A673 (cell line): ENCODE data around the gene NFIC. TPM values are rescaled to one million over a fixed set of nuclear protein-coding genes. Genes with fewer than 3 reads are reported as not detected.

Experiments
- BruUV-seq: library from RNA; stranded (reverse); fragments of 400-500 nt; replicated peaks from 2 replicates; lab custom pipeline; 2021; lab: Mats Ljungman, UMichigan
- CTCF ChIA-PET: fragments of 300-600 bp; sonication (Branson Sonifier 250); formaldehyde crosslinking; loops from one replicate; lab custom pipeline; 2022; ENCODE audit warnings: antibody characterized with exemption; lab: Charles Lee
- POLR2A ChIA-PET: fragments of 300-600 bp; sonication (Branson Sonifier 250); formaldehyde crosslinking; loops from one replicate; lab custom pipeline; 2022; ENCODE audit warnings: antibody characterized with exemption; ENCODE audit not compliant: low non-redundant PET; lab: Charles Lee
- DNase-seq: peaks from one replicate; pipeline ENCODE4 v3.0.0-alpha.2; 2015; ENCODE audit warnings: low spot score
- H3K27ac ChIP-seq: fragments of 200-600 bp; sonication (generic); 2 replicates; pipeline ENCODE4 v1.5.1; 2016; ENCODE audit warnings: mixed run types, low read depth, mild to moderate bottlenecking, mixed read lengths, antibody characterized with exemption, low read length; ENCODE audit not compliant: poor library complexity, severe bottlenecking
- H3K27me3 ChIP-seq: fragments of 200-600 bp; sonication (generic); replicated peaks from 2 replicates; pipeline ENCODE4 v1.6.1; 2017; ENCODE audit warnings: mixed run types, low read depth, mild to moderate bottlenecking, mixed read lengths, antibody characterized with exemption, low read length; ENCODE audit not compliant: insufficient read depth, poor library complexity
- H3K36me3 ChIP-seq: fragments of 200-600 bp; sonication (generic); 2 replicates; pipeline ENCODE4 v1.6.1; 2016; ENCODE audit warnings: mixed run types, mild to moderate bottlenecking, mixed read lengths, antibody characterized with exemption, low read length; ENCODE audit not compliant: insufficient read depth, poor library complexity, severe bottlenecking
- H3K4me1 ChIP-seq: fragments of 200-600 bp; sonication (generic); 2 replicates; pipeline ENCODE4 v1.6.1; 2017; ENCODE audit warnings: mixed run types, mild to moderate bottlenecking, mixed read lengths, antibody characterized with exemption, low read length; ENCODE audit not compliant: insufficient read depth, poor library complexity, severe bottlenecking
- H3K4me3 ChIP-seq: fragments of 200-600 bp; sonication (generic); 2 replicates; pipeline ENCODE4 v1.5.1; 2016; ENCODE audit warnings: low read depth, mixed run types, mild to moderate bottlenecking, mixed read lengths, low read length; ENCODE audit not compliant: poor library complexity, severe bottlenecking
- H3K9me3 ChIP-seq: fragments of 200-600 bp; sonication (generic); 2 replicates; pipeline ENCODE4 v1.6.1; 2016; ENCODE audit warnings: mixed run types, low read depth, mild to moderate bottlenecking, mixed read lengths, antibody characterized with exemption, low read length; ENCODE audit not compliant: poor library complexity, severe bottlenecking
- EZH2 ChIP-seq: fragments of 200-600 bp; sonication (generic); IDR thresholded peaks from 2 replicates; pipeline ENCODE4 v1.6.1; 2017; ENCODE audit warnings: borderline replicate concordance, low read depth, mild to moderate bottlenecking, mixed read lengths, antibody characterized with exemption, low read length; ENCODE audit not compliant: poor library complexity, severe bottlenecking
- intact Hi-C: fragments of 100-400 bp; cut with micrococcal nuclease; formaldehyde crosslinking; loops from one replicate; pipeline ENCODE4 v1.10.0; 2022; ENCODE audit not compliant: unreplicated experiment
- total RNA-seq: library from RNA; stranded (reverse); gene quantifications from 2 replicates; pipeline ENCODE4 v1.2.3, GENCODE V29; 2021
- TF ChIP-seq, protein P1 (sequence below): fragments of 300-800, 200-600 bp; sonication (generic); conservative IDR thresholded peaks from 2 replicates; pipeline ENCODE4 v1.5.1; 2017; ENCODE audit warnings: low read depth, mild to moderate bottlenecking, antibody characterized with exemption, low read length, moderate library complexity, mixed read lengths

NFIC gene
- total RNA-seq, 1 experiment from 2014 or later: 112 TPM

GRCh38 chr19:3477951-3478350 lies 111.6 kb downstream of the NFIC start:
- no peak for TF ChIP-seq EZH2
- TF ChIP-seq, protein P1, sequence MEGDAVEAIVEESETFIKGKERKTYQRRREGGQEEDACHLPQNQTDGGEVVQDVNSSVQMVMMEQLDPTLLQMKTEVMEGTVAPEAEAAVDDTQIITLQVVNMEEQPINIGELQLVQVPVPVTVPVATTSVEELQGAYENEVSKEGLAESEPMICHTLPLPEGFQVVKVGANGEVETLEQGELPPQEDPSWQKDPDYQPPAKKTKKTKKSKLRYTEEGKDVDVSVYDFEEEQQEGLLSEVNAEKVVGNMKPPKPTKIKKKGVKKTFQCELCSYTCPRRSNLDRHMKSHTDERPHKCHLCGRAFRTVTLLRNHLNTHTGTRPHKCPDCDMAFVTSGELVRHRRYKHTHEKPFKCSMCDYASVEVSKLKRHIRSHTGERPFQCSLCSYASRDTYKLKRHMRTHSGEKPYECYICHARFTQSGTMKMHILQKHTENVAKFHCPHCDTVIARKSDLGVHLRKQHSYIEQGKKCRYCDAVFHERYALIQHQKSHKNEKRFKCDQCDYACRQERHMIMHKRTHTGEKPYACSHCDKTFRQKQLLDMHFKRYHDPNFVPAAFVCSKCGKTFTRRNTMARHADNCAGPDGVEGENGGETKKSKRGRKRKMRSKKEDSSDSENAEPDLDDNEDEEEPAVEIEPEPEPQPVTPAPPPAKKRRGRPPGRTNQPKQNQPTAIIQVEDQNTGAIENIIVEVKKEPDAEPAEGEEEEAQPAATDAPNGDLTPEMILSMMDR: no peak
- BruUV-seq: no TSS peak
- Histone ChIP-seq H3K27ac (no peak overlapping the region), H3K9me3 (no peaks in the 10 kb centered on the region), H3K4me3 (no peak overlapping the region), H3K4me1 (no peaks in the 10 kb centered on the region), H3K36me3 (no peaks in the 10 kb centered on the region), H3K27me3 (peaks cover 23% of the 10 kb centered on the region)
- no peak for DNase-seq
- intact Hi-C loops: no loop called here
- CTCF ChIA-PET: no interaction called here
- POLR2A ChIA-PET: no interaction called here

GRCh38 chr19:3478409-3479176 lies 112.2 kb downstream of the NFIC start:
- peaks cover 29% of the 10 kb centered on the region for H3K27me3 ChIP-seq

GRCh38 chr19:3479177-3479833 lies 112.9 kb downstream of the NFIC start:
- no peaks in the 10 kb centered on the region for H3K4me1 ChIP-seq
- intact Hi-C loops: no loop called here
- H3K27ac ChIP-seq: no peak overlapping the region
- TF ChIP-seq, protein P1: no peak
- no peak for TF ChIP-seq EZH2
- BruUV-seq: no TSS peak
- H3K27me3 ChIP-seq: peaks cover 34% of the 10 kb centered on the region
- DNase-seq: peak; percentile 68
- CTCF ChIA-PET: interaction anchor here (0.5 to 1.0 kb wide), 5 partner anchors 9 to 174 kb away, joined by 3 to 6 read pairs (median 4); no protein-coding TSS in a partner anchor
- POLR2A ChIA-PET: interaction anchor here (0.6 kb wide), 2 partner anchors 131 to 203 kb away, joined by 3 read pairs; no protein-coding TSS in a partner anchor
- H3K9me3 ChIP-seq: no peaks in the 10 kb centered on the region
- H3K4me3 ChIP-seq: no peak overlapping the region
- no peaks in the 10 kb centered on the region for H3K36me3 ChIP-seq

More at GRCh38 chr19:3478409-3479176, 112.2 kb downstream of the NFIC start:
- POLR2A ChIA-PET: interaction anchor here (0.6 kb wide), 1 partner anchor 132 kb away, joined by 3 read pairs; no protein-coding TSS in a partner anchor
- no peak for DNase-seq
- TF ChIP-seq EZH2: no peak
- TF ChIP-seq, protein P1: no peak
- CTCF ChIA-PET: no interaction called here
- H3K27ac ChIP-seq: no peak overlapping the region
- no peak overlapping the region for H3K4me3 ChIP-seq
- no peaks in the 10 kb centered on the region for H3K4me1 ChIP-seq
- H3K9me3 ChIP-seq: no peaks in the 10 kb centered on the region
- no peaks in the 10 kb centered on the region for H3K36me3 ChIP-seq
- no TSS peak for BruUV-seq
- intact Hi-C loops: no loop called here
